Body of pancreas (tissue), 4 donors: ENCODE results near the gene LRRC61. TPM values are rescaled to one million over a fixed set of nuclear protein-coding genes. Genes with fewer than 3 reads are reported as not detected.
A peak's percentile ranks its signal among the peaks of the same experiment; 100 is the strongest.

Experiments
- ATAC-seq: fragments of 150-250 bp; one replicate; pipeline ENCODE4 v1.9.1; 2016
- DNase-seq, 4 donors: peaks; one replicate each; pipeline ENCODE4 v3.0.0-alpha.2; 2019
- H3K27ac ChIP-seq, 4 donors: fragments of 200-600 bp; sonication (generic); 1 replicate in 3 of 4; 2 replicates in 1 of 4; pipeline versions ENCODE4 v1.5.1 to v1.6.1; 2016 to 2019; ENCODE audit warnings: mild to moderate bottlenecking in 1 of 4, mixed read lengths in 1 of 4, moderate library complexity in 1 of 4
- H3K27me3 ChIP-seq, 2 donors: fragments of 200-600 bp; sonication (generic); one replicate each; pipeline ENCODE4 v1.6.0; 2016; ENCODE audit warnings: mild to moderate bottlenecking in 1 of 2
- H3K36me3 ChIP-seq, 2 donors: fragments of 200-600 bp; sonication (generic); replicated peaks in 1 of 2; 2 replicates each; pipeline ENCODE4 v1.5.1; 2016; ENCODE audit warnings: low read depth in 2 of 2; ENCODE audit not compliant: insufficient read depth in 1 of 2
- H3K4me1 ChIP-seq: fragments of 200-600 bp; sonication (generic); one replicate; pipeline ENCODE4 v1.6.0; 2016
- H3K4me3 ChIP-seq, 2 donors: fragments of 200-600 bp; sonication (generic); 1 replicate in 1 of 2; 2 replicates in 1 of 2; pipeline ENCODE4 v1.5.1; 2016 to 2019
- H3K9me3 ChIP-seq, 3 donors: fragments of 200-600 bp; sonication (generic); 1 replicate in 2 of 3; 2 replicates in 1 of 3; pipeline ENCODE4 v1.5.1; 2016
- CTCF ChIP-seq, 7 experiments: fragments of 450-650 bp in 4 of 7; fragments of 200-600 bp in 3 of 7; sonication (generic) in 3 of 7; IDR thresholded peaks; one replicate each; pipeline ENCODE4 v1.5.1; 2016 to 2019; ENCODE audit warnings: antibody characterized with exemption in 7 of 7
- POLR2A ChIP-seq, 3 donors: fragments of 450-650 bp; IDR thresholded peaks; one replicate each; pipeline ENCODE4 v1.6.1; 2016; ENCODE audit warnings: antibody characterized with exemption in 3 of 3, mild to moderate bottlenecking in 2 of 3
- WGBS, 2 donors: methylation state at CpG; one replicate each; pipeline ENCODE4 v1.1.5; 2017; 5-methylcytosine and 5-hydroxymethylcytosine counted together
- intact Hi-C: fragments of 100-400 bp; cut with DNase I; formaldehyde crosslinking; loops from one replicate; pipeline ENCODE4 v1.15.1; 2023
- total RNA-seq, 2 donors: library from RNA; depleted of rRNA; stranded (reverse); fragments of >200 nt; gene quantifications; one replicate each; pipeline ENCODE4 v1.1.0, GENCODE V29; 2016

LRRC61 gene
- total RNA-seq, 2 donors from 2014 or later = 4.9 to 25.2 TPM

DNA sequence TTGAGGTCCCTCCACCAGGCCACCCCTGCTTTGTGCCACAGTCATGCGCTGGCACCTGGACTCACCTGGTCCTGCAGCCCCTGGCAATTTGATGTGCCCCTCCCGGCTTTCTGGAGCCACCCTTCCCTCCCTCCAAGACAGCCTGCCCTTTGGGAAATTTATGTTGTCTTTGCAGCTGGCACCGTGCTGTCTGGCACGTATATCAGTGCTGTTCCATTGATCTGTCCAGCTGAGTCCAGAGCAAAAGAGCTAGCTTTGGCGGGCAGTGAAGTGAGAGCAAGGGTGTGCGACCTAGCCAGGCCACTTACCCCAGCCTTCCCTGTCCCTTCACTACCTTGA lies 12.6 kb downstream of the LRRC61 start:
- DNase-seq = peak; percentile 78 to 84 (median 82)
- intact Hi-C loops = no loop called here

GRCh38 chr7:150336746-150337145 lies 13.6 kb downstream of the LRRC61 start:
- H3K4me1 ChIP-seq = peaks cover 66% of the 10 kb centered on the region
- TF ChIP-seq CTCF (IDR thresholded peaks at IDR 0.05) = peak in 1 of 7 experiments; percentile 4
- TF ChIP-seq POLR2A (IDR thresholded peaks at IDR 0.05) = no peak
- no peaks in the 10 kb centered on the region for H3K36me3 ChIP-seq
- ATAC-seq = no peak
- H3K9me3 ChIP-seq = no peaks in the 10 kb centered on the region
- H3K27ac ChIP-seq = peak overlapping the region; percentile 77 to 83 (median 81)
- WGBS, 2 donors = 68 to 100% methylated on average over 1 to 14 of the region's 14 CpGs
- no peak for DNase-seq
- H3K4me3 ChIP-seq = no peak overlapping the region
- H3K27me3 ChIP-seq = no peaks in the 10 kb centered on the region
- intact Hi-C loops = no loop called here

More for the DNA sequence above, 12.6 kb downstream of the LRRC61 start:
- Histone ChIP-seq H3K4me1 (peaks cover 62% of the 10 kb centered on the region), H3K36me3 (no peaks in the 10 kb centered on the region), H3K27ac (peak overlapping the region; percentile 77 to 83 (median 81)), H3K27me3 (no peaks in the 10 kb centered on the region), H3K9me3 (no peaks in the 10 kb centered on the region), H3K4me3 (no peak overlapping the region)
- WGBS, 2 donors = 39 to 40% methylated on average over 6 of the region's 6 CpGs
- ATAC-seq = peak; percentile 56
- TF ChIP-seq CTCF (IDR thresholded peaks at IDR 0.05) = no peak
- no peak for TF ChIP-seq POLR2A (IDR thresholded peaks at IDR 0.05)

DNA sequence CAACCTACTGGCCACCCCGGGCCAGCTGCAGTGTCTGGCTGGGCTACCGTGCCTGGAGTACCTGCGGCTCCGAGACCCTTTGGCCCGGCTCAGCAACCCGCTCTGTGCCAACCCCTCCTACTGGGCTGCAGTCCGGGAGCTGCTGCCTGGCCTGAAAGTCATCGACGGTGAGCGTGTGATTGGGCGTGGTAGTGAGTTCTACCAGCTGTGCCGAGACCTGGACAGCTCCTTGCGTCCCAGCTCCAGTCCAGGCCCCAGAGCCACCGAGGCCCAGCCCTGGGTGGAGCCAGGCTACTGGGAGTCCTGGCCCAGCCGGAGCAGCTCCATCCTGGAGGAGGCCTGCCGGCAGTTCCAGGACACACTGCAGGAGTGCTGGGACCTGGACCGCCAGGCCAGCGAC lies 14.0 kb downstream of the LRRC61 start:
- ATAC-seq = peak; percentile 69
- Histone ChIP-seq H3K4me3 (no peak overlapping the region), H3K9me3 (no peaks in the 10 kb centered on the region), H3K4me1 (peaks cover 70% of the 10 kb centered on the region), H3K27me3 (no peaks in the 10 kb centered on the region), H3K27ac (peak overlapping the region; percentile 77 to 83 (median 81)), H3K36me3 (no peaks in the 10 kb centered on the region)
- 40 to 42% methylated on average over 3 to 18 of the region's 18 CpGs for WGBS, 2 donors
- intact Hi-C loops = no loop called here
- peak; percentile 81 to 92 (median 84) for DNase-seq
- TF ChIP-seq CTCF (IDR thresholded peaks at IDR 0.05) (peak in 1 of 7 experiments; percentile 3), POLR2A (IDR thresholded peaks at IDR 0.05) (peak; percentile 37 to 65 (median 54))

DNA sequence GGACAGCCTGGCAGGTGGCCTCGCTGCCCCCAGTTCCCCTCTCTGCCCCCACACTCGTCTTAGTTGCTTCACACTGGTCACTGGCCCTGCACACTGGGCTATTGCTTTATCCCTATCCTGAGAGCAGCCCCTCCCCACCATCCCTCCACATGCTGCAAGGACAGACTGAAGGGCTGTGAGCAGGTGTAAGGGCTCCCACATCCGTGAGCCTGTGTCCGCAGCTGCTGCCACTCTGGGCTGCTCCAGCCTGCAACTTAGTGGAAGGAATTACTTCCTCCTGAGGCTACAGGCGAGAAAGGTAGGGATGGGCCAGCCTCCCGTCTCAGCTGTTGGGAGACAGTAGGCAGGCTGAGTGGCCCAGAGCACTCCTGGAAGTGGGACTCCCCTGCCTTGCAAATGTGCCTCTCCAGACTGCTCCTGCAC lies 14.5 kb downstream of the LRRC61 start:
- intact Hi-C loops = no loop called here
- H3K4me3 ChIP-seq = no peak overlapping the region
- peak overlapping the region; percentile 77 to 83 (median 81) for H3K27ac ChIP-seq
- peak; percentile 36 for ATAC-seq
- DNase-seq = peak; percentile 67 to 85 (median 77)
- H3K27me3 ChIP-seq = no peaks in the 10 kb centered on the region
- 20 to 27% methylated on average over 2 to 6 of the region's 6 CpGs for WGBS, 2 donors
- H3K36me3 ChIP-seq = no peaks in the 10 kb centered on the region
- TF ChIP-seq POLR2A (IDR thresholded peaks at IDR 0.05) = peak in 1 of 3 donors; percentile 30
- TF ChIP-seq CTCF (IDR thresholded peaks at IDR 0.05) = peak in 1 of 7 experiments; percentile 8
- peaks cover 70% of the 10 kb centered on the region for H3K4me1 ChIP-seq
- H3K9me3 ChIP-seq = no peaks in the 10 kb centered on the region

DNA sequence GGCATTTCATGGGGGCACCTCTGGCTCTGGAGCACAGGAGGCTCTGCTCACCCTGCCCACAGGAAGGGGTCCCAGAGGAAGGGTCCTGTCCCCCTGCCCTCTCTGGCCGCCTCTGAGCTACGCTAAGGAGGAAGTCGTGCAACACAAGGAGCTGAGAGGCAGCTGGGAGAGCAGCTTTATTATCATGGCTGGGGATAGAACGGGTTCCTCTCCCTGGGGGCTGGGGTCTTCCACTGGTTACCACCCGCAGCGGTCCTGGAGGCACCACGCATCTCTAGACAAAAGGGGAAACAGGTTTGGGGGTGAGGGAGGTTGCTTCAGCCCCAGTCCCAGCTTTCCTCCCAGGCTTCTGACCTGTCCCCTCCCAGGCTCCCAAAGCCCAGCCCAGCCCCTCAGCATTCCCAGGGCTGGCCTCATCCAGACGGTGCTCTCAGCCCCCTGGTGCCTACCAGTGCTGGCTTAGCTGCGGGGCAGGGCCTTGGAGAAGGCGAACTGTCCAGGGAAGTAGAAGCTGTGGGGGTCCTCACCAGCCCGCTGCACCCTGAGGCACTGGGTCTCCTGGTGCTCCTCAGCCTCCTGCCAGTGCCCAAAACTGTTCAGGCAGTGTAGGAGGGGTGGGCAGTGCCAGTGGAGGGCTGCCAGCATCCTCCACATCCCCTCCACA lies 15.1 kb downstream of the LRRC61 start:
- no peak for DNase-seq
- Histone ChIP-seq H3K27ac (peak overlapping the region; percentile 77 to 83 (median 81)), H3K27me3 (no peaks in the 10 kb centered on the region), H3K9me3 (no peaks in the 10 kb centered on the region), H3K4me3 (no peak overlapping the region), H3K4me1 (peaks cover 70% of the 10 kb centered on the region), H3K36me3 (no peaks in the 10 kb centered on the region)
- TF ChIP-seq CTCF (IDR thresholded peaks at IDR 0.05) (no peak), POLR2A (IDR thresholded peaks at IDR 0.05) (no peak)
- 46 to 89% methylated on average over 5 to 9 of the region's 11 CpGs for whole genome bisulfite sequencing, 2 donors
- ATAC-seq = no peak
- intact Hi-C loops = no loop called here
